Endothelial cell (in vitro differentiated cells): ENCODE results near the gene PPP6R2. TPM values are rescaled to one million over a fixed set of nuclear protein-coding genes. Genes with fewer than 3 reads are reported as not detected.

Source experiments
- DNase-seq: peaks from one replicate; pipeline ENCODE4 v3.0.0; 2021; ENCODE audit warnings: low spot score
- H3K27ac Mint-ChIP-seq: one replicate; pipeline ENCODE4 v1.8.0; 2021; ENCODE audit warnings: mixed read lengths, inconsistent platforms; ENCODE audit not compliant: unreplicated experiment
- H3K27me3 Mint-ChIP-seq: one replicate; pipeline ENCODE4 v1.8.0; 2021; ENCODE audit warnings: mild to moderate bottlenecking, moderate library complexity, mixed read lengths, inconsistent platforms; ENCODE audit not compliant: unreplicated experiment
- H3K36me3 Mint-ChIP-seq: one replicate; pipeline ENCODE4 v1.8.0; 2021; ENCODE audit warnings: mild to moderate bottlenecking, low read depth, mixed read lengths, inconsistent platforms; ENCODE audit not compliant: unreplicated experiment
- H3K4me1 Mint-ChIP-seq: one replicate; pipeline ENCODE4 v1.8.0; 2021; ENCODE audit warnings: mild to moderate bottlenecking, mixed read lengths, inconsistent platforms; ENCODE audit not compliant: unreplicated experiment
- H3K4me3 Mint-ChIP-seq: one replicate; pipeline ENCODE4 v1.8.0; 2021; ENCODE audit warnings: mild to moderate bottlenecking, mixed read lengths, inconsistent platforms; ENCODE audit not compliant: unreplicated experiment
- H3K9me3 Mint-ChIP-seq: one replicate; pipeline ENCODE4 v1.8.0; 2021; ENCODE audit warnings: mixed read lengths, inconsistent platforms; ENCODE audit not compliant: unreplicated experiment
- CTCF ChIP-seq: fragments of 200-600 bp; sonication (generic); IDR thresholded peaks from one replicate; pipeline ENCODE4 v1.5.0; 2021; ENCODE audit warnings: antibody characterized with exemption; ENCODE audit not compliant: unreplicated experiment
- total RNA-seq: library from RNA; stranded (reverse); fragmentation: NEBNext Ultra II Directional; extraction: Animal tissue kit (Norgen Biotek cat#: 25700); gene quantifications from one replicate; pipeline ENCODE4 v1.2.1, GENCODE V29; 2021; ENCODE audit not compliant: unreplicated experiment

The PPP6R2 gene
- total RNA-seq, 1 donor from 2014 or later: 50.9 TPM

DNA sequence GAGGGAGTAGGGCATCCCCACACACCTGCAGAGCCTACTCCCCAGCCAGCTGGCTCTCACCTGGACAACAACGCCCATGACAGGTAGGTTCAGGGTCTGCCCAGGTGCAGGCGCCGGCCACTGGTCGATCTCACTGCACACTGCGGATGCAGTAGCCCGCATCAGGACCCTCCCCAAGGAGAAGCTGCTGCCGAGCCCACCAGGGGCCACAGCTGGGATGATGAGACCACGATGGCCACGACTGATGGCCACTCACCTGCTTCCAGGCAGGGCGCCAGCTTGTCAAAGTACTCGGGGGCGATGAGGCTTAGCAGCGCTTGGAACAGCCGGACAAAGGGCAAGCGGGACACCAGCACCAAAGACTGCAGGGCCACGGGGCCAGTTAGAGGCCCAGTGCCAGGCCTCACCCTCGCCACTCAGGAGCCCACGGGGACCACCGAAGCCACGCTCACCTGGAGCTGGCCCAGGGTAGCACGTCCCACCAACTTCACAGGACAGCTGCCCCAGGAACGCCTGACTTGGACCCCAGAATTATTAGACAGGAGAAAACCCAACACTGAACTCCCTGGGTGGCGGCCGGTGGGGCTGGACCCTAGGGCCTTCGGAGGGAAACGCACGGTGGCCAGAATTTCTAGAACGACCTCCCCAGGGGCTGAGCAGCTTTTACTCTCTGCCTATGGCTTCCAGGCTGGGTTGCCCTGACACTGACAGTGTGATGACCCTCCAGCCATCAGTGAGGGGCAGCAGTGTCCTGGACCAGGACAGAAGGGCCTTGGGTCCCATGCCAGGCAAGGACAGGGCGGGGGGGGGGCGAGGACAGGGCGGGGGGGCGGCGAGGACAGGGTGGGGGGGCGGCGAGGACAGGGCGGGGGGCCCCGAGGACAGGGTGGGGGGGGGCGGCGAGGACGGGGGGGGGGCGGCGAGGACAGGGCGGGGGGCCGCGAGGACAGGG is 26.7 kb upstream of the PPP6R2 start:
- peak; percentile 5 for DNase-seq
- no peak overlapping the region for H3K27ac Mint-ChIP-seq
- no peaks in the 10 kb centered on the region for H3K27me3 Mint-ChIP-seq

GRCh38 chr22:50317178-50317577 is 25.9 kb upstream of the PPP6R2 start:
- H3K4me1 Mint-ChIP-seq: no peaks in the 10 kb centered on the region
- no peaks in the 10 kb centered on the region for H3K9me3 Mint-ChIP-seq
- no peak overlapping the region for H3K4me3 Mint-ChIP-seq
- no peak overlapping the region for H3K27ac Mint-ChIP-seq
- no peaks in the 10 kb centered on the region for H3K36me3 Mint-ChIP-seq
- no peak for TF ChIP-seq CTCF
- no peak for DNase-seq
- no peaks in the 10 kb centered on the region for H3K27me3 Mint-ChIP-seq

More for the DNA sequence above, 26.7 kb upstream of the PPP6R2 start:
- H3K36me3 Mint-ChIP-seq: no peaks in the 10 kb centered on the region
- no peak overlapping the region for H3K4me3 Mint-ChIP-seq
- no peaks in the 10 kb centered on the region for H3K9me3 Mint-ChIP-seq
- TF ChIP-seq CTCF: no peak
- H3K4me1 Mint-ChIP-seq: no peaks in the 10 kb centered on the region

GRCh38 chr22:50317674-50318073 is 25.5 kb upstream of the PPP6R2 start:
- no peak overlapping the region for H3K4me3 Mint-ChIP-seq
- H3K9me3 Mint-ChIP-seq: no peaks in the 10 kb centered on the region
- no peaks in the 10 kb centered on the region for H3K27me3 Mint-ChIP-seq
- H3K36me3 Mint-ChIP-seq: no peaks in the 10 kb centered on the region
- no peak for TF ChIP-seq CTCF
- no peaks in the 10 kb centered on the region for H3K4me1 Mint-ChIP-seq
- H3K27ac Mint-ChIP-seq: no peak overlapping the region
- no peak for DNase-seq

DNA sequence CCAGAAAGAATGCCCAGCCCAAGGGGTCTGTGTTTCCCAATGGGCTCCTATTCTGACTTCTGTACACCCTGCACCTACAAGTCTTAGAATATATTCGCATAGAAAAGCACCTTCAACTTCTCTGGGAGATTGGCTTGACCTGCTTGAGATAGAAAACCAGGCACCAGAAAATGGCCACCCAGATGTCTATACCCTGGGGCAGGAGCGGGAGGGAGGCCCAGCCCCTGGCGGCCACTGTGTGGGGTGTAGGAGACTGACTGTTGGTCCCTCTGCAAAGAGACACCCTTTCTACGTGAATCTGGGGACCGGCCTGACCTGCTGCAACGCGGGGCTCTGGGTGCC is 24.8 kb upstream of the PPP6R2 start:
- Mint-ChIP-seq H3K27ac (no peak overlapping the region), H3K4me1 (no peaks in the 10 kb centered on the region), H3K4me3 (no peak overlapping the region), H3K36me3 (no peaks in the 10 kb centered on the region), H3K27me3 (no peaks in the 10 kb centered on the region), H3K9me3 (no peaks in the 10 kb centered on the region)
- DNase-seq: no peak
- no peak for TF ChIP-seq CTCF

- TF ChIP-seq CTCF: no peak
- no peak overlapping the region for H3K27ac Mint-ChIP-seq
- H3K4me1 Mint-ChIP-seq: no peaks in the 10 kb centered on the region
- DNase-seq: no peak
- H3K4me3 Mint-ChIP-seq: no peak overlapping the region
- H3K36me3 Mint-ChIP-seq: no peaks in the 10 kb centered on the region
- H3K9me3 Mint-ChIP-seq: no peaks in the 10 kb centered on the region
- H3K27me3 Mint-ChIP-seq: no peaks in the 10 kb centered on the region
Measured at GRCh38 chr22:50318698-50319411, 24.3 kb upstream of the PPP6R2 start.
